Testis (tissue), 2 donors: ENCODE results near the gene YIF1A.

Source experiments
- CTCF ChIP-seq, 3 experiments: fragments of 450-650 bp in 2 of 3; fragments of 200-600 bp in 1 of 3; sonication (generic) in 1 of 3; IDR thresholded peaks; one replicate each; pipeline ENCODE4 v1.5.1; 2016 to 2019; ENCODE audit warnings: antibody characterized with exemption in 3 of 3, mild to moderate bottlenecking in 2 of 3, moderate library complexity in 1 of 3
- POLR2A ChIP-seq: fragments of 450-650 bp; IDR thresholded peaks from one replicate; pipeline ENCODE4 v1.6.1; 2017; ENCODE audit warnings: antibody characterized with exemption, mild to moderate bottlenecking, moderate library complexity

GRCh38 chr11:66237867-66238266 is 51.1 kb downstream of the YIF1A start:
- TF ChIP-seq CTCF (IDR thresholded peaks at IDR 0.05) (no peak), POLR2A (no peak)
